PC-9 (cell line): ENCODE results near the gene SPOCK2. TPM values are rescaled to one million over a fixed set of nuclear protein-coding genes. Genes with fewer than 3 reads are reported as not detected.

Source experiments
- BruUV-seq: library from RNA; stranded (reverse); fragments of 400-500 nt; replicated peaks from 2 replicates; lab custom pipeline; 2021; lab: Mats Ljungman, UMichigan
- CTCF ChIA-PET: fragments of 300-600 bp; sonication (Branson Sonifier 250); formaldehyde crosslinking; loops from one replicate; lab custom pipeline; 2022; ENCODE audit warnings: antibody characterized with exemption; lab: Charles Lee
- POLR2A ChIA-PET: fragments of 300-600 bp; sonication (Branson Sonifier 250); formaldehyde crosslinking; loops from one replicate; lab custom pipeline; 2022; ENCODE audit warnings: antibody characterized with exemption; ENCODE audit not compliant: unreplicated experiment; lab: Charles Lee
- DNase-seq, 2 experiments: peaks; one replicate each; pipeline versions ENCODE4 v3.0.0 to v3.0.0-alpha.2; 2015 to 2022; ENCODE audit warnings: mixed read lengths in 1 of 2
- H2AFZ ChIP-seq: fragments of 200-600 bp; sonication (generic); 2 replicates; pipeline ENCODE4 v1.8.1; 2017; ENCODE audit warnings: antibody characterized with exemption
- H3F3A ChIP-seq: fragments of 200-600 bp; sonication (generic); 2 replicates; pipeline ENCODE4 v1.8.1; 2017; ENCODE audit warnings: antibody characterized with exemption, mild to moderate bottlenecking, low read depth; ENCODE audit not compliant: insufficient read depth
- H3K27ac ChIP-seq: fragments of 200-600 bp; sonication (generic); 2 replicates; pipeline ENCODE4 v1.6.1; 2016; ENCODE audit warnings: mixed run types
- H3K27me3 ChIP-seq: fragments of 200-600 bp; sonication (generic); 2 replicates; pipeline ENCODE4 v1.6.1; 2016; ENCODE audit warnings: low read depth, mixed run types; ENCODE audit not compliant: insufficient read depth
- H3K36me3 ChIP-seq: fragments of 200-600 bp; sonication (generic); 2 replicates; pipeline ENCODE4 v1.6.1; 2016; ENCODE audit warnings: low read depth, mixed run types
- H3K4me1 ChIP-seq: fragments of 200-600 bp; sonication (generic); replicated peaks from 2 replicates; pipeline ENCODE4 v1.6.1; 2016; ENCODE audit warnings: mixed run types; ENCODE audit not compliant: insufficient read depth
- H3K4me2 ChIP-seq: fragments of 200-600 bp; sonication (generic); 2 replicates; pipeline ENCODE4 v1.6.1; 2017; ENCODE audit warnings: mixed run types
- H3K4me3 ChIP-seq: fragments of 200-600 bp; sonication (generic); 2 replicates; pipeline ENCODE4 v1.6.1; 2016; ENCODE audit warnings: mixed run types
- H3K79me2 ChIP-seq: fragments of 200-600 bp; sonication (generic); 2 replicates; pipeline ENCODE4 v1.6.1; 2017; ENCODE audit warnings: low read depth, mixed run types
- H3K9me2 ChIP-seq: fragments of 200-600 bp; sonication (generic); 2 replicates; pipeline ENCODE4 v1.8.1; 2017; ENCODE audit warnings: mild to moderate bottlenecking; ENCODE audit not compliant: insufficient read depth
- H3K9me3 ChIP-seq: fragments of 200-600 bp; sonication (generic); 2 replicates; pipeline ENCODE4 v1.8.1; 2016; ENCODE audit warnings: low read depth; ENCODE audit not compliant: insufficient read depth
- H4K20me1 ChIP-seq: fragments of 200-600 bp; sonication (generic); 2 replicates; pipeline ENCODE4 v1.8.1; 2017; ENCODE audit not compliant: insufficient read depth
- EZH2 ChIP-seq: fragments of 200-600 bp; sonication (generic); IDR thresholded peaks from 2 replicates; pipeline ENCODE4 v1.8.0; 2017; ENCODE audit warnings: antibody characterized with exemption, low read depth
- intact Hi-C: fragments of 100-400 bp; cut with micrococcal nuclease; formaldehyde crosslinking; loops from one replicate; pipeline ENCODE4 v1.10.0; 2022; ENCODE audit not compliant: unreplicated experiment
- total RNA-seq: library from RNA; stranded (reverse); gene quantifications from 2 replicates; pipeline ENCODE4 v1.2.3, GENCODE V29; 2021
- TF ChIP-seq, protein P1 (sequence below): fragments of 200-600 bp; sonication (generic); conservative IDR thresholded peaks from 2 replicates; pipeline ENCODE4 v1.6.1; 2017; ENCODE audit warnings: mixed run types, antibody characterized with exemption, mild to moderate bottlenecking, moderate library complexity

The SPOCK2 gene
- total RNA-seq, 1 experiment from 2014 or later, result 5.3 TPM

DNA sequence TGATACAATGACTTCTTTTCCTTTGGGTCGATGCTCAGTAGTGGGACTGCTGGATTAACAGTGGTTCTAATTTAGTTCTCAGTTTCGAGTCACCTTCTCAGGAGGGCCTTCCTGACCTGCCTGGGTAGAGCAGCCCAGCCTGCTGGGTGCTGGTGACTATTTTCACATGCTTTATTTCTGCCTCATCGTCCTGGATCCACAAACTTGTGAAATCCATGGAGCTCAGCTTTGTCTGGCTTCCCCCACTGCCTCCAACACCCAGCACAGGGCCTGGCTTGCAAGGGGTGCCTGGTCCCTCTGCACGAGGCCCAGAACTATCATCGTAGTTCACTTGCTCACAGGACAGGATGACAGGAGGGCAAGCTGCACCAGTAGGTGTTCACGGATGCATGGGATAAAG is 46.9 kb downstream of the SPOCK2 start:
- Histone ChIP-seq H3K4me1 (peaks cover 22% of the 10 kb centered on the region), H3K27me3 (no peaks in the 10 kb centered on the region), H3K9me2 (no peaks in the 10 kb centered on the region), H2AFZ (no peak overlapping the region), H3K79me2 (no peaks in the 10 kb centered on the region), H4K20me1 (no peaks in the 10 kb centered on the region), H3K4me2 (no peak overlapping the region), H3F3A (peaks cover 10% of the 10 kb centered on the region; the same call in 1 of the 2 replicates), H3K27ac (no peak overlapping the region), H3K36me3 (no peaks in the 10 kb centered on the region), H3K4me3 (no peak overlapping the region), H3K9me3 (no peaks in the 10 kb centered on the region)
- no TSS peak for BruUV-seq
- intact Hi-C loops, result loop anchor here (5.0 to 10.0 kb wide), 2 partner anchors 69 to 647 kb away; partner anchors contain the start of gene CDH23
- CTCF ChIA-PET, result no interaction called here
- POLR2A ChIA-PET, result no interaction called here
- DNase-seq, result no peak
- no peak for TF ChIP-seq EZH2
- TF ChIP-seq, protein P1, sequence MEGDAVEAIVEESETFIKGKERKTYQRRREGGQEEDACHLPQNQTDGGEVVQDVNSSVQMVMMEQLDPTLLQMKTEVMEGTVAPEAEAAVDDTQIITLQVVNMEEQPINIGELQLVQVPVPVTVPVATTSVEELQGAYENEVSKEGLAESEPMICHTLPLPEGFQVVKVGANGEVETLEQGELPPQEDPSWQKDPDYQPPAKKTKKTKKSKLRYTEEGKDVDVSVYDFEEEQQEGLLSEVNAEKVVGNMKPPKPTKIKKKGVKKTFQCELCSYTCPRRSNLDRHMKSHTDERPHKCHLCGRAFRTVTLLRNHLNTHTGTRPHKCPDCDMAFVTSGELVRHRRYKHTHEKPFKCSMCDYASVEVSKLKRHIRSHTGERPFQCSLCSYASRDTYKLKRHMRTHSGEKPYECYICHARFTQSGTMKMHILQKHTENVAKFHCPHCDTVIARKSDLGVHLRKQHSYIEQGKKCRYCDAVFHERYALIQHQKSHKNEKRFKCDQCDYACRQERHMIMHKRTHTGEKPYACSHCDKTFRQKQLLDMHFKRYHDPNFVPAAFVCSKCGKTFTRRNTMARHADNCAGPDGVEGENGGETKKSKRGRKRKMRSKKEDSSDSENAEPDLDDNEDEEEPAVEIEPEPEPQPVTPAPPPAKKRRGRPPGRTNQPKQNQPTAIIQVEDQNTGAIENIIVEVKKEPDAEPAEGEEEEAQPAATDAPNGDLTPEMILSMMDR, result no peak

DNA sequence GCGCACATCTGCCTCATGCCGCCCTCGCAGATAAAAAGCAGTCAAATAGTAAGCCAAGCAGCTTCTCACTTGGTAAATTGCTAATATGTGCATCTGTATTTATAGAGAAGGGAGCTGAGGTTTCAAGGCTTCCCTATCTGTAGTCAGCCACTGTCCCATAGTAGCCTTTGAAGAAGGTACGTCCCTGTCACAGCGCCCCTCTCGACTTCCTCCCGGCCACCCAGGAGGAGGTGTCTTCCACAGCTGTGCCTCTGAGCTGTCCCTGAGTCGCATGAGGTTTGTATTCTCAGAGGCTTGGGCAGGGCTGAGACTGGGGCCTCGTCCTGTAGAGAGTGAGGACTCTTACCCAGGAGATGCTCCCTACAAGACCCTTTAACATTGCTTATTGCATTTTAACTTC is 49.0 kb downstream of the SPOCK2 start:
- Histone ChIP-seq H3K4me1 (peaks cover 22% of the 10 kb centered on the region), H3K4me2 (no peak overlapping the region), H3F3A (peaks cover 10% of the 10 kb centered on the region; the same call in 1 of the 2 replicates), H3K9me2 (no peaks in the 10 kb centered on the region), H2AFZ (no peak overlapping the region), H3K79me2 (no peaks in the 10 kb centered on the region), H3K27me3 (no peaks in the 10 kb centered on the region), H4K20me1 (no peaks in the 10 kb centered on the region), H3K27ac (no peak overlapping the region), H3K4me3 (no peak overlapping the region), H3K9me3 (no peaks in the 10 kb centered on the region), H3K36me3 (no peaks in the 10 kb centered on the region)
- no TSS peak for BruUV-seq
- TF ChIP-seq EZH2, result no peak
- TF ChIP-seq, protein P1, result no peak
- POLR2A ChIA-PET, result no interaction called here
- no peak for DNase-seq
- CTCF ChIA-PET, result no interaction called here
- intact Hi-C loops, result loop anchor here (5.0 kb wide), 1 partner anchor 42 kb away; no protein-coding TSS in a partner anchor

DNA sequence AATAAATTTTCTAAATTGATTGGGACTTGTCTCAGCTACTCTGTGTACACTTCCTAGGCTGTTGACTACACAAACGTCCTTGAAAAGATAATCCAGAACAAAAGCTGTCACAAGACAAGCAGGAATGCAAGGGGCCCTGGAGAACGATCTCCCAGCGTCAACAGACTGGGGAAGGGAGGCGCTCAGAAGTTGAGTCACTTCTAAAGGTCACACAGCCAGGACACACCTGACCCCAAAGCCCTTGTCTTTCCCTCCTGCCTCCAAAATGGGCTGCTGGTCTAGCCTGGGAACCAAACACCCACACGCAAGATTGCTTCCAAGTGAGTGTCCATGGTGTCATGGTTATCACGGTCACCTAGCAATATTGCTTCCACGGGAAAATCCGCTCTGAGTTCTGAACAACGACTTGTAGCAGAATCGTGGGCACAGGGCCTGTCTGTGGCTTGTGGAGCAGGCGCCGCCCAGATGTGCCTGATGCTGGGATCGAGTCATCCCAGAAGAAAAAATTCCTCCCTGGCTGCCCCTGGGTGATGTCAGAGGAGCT is 49.8 kb downstream of the SPOCK2 start:
- H3F3A ChIP-seq, result peaks cover 10% of the 10 kb centered on the region; the same call in 1 of the 2 replicates
- H4K20me1 ChIP-seq, result no peaks in the 10 kb centered on the region
- no peaks in the 10 kb centered on the region for H3K36me3 ChIP-seq
- H3K79me2 ChIP-seq, result no peaks in the 10 kb centered on the region
- H3K4me2 ChIP-seq, result 0 out of 2 replicates have a peak overlapping the region, but pooled peaks have one; percentile 5
- ChIA-PET POLR2A (interaction anchor here (0.5 to 0.6 kb wide), 4 partner anchors 40 to 726 kb away, joined by 3 to 13 read pairs (median 8); no protein-coding TSS in a partner anchor), CTCF (interaction anchor here (1.4 kb wide), 1 partner anchor 10 kb away, joined by 4 read pairs; no protein-coding TSS in a partner anchor)
- H3K27ac ChIP-seq, result no peak overlapping the region
- no peaks in the 10 kb centered on the region for H3K9me2 ChIP-seq
- no TSS peak for BruUV-seq
- H3K9me3 ChIP-seq, result no peaks in the 10 kb centered on the region
- H3K4me1 ChIP-seq, result peaks cover 22% of the 10 kb centered on the region
- no peak overlapping the region for H3K4me3 ChIP-seq
- TF ChIP-seq, protein P1, result no peak
- no peak for TF ChIP-seq EZH2
- H3K27me3 ChIP-seq, result no peaks in the 10 kb centered on the region
- intact Hi-C loops, result loop anchor here (5.0 kb wide), 1 partner anchor 41 kb away; no protein-coding TSS in a partner anchor
- DNase-seq, result no peak
- H2AFZ ChIP-seq, result no peak overlapping the region
